ENCODE measurements around the gene TMX2. TPM values are rescaled to one million over a fixed set of nuclear protein-coding genes. Genes with fewer than 3 reads are reported as not detected.

Gene TMX2
- total RNA-seq, 1 donor from 2014 or later = 64.2 TPM

DNA sequence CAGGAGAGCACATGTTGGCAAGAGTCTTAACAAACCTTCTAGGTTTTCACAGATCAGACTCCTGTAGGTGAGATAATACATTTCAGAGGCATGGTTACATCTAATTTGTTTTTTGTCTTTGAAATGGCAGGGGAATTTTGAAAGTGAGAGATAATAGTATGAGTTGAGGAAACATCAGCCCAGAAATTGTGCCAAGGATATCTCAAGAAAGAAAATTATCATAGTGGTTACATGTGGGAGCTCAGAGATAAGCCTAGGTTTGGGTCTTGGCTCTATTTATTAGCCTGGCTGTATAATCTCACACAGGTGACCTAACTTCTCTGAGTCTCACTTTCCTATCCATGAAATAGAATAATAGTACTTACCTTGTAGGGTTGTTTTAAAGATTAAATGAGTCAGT, 38.8 kb downstream of the TMX2 start:
- intact Hi-C loops (cut with DNase I) = no loop called here
- H3K27me3 ChIP-seq (ENCODE audit: low read depth) = no peaks in the 10 kb centered on the region
- ATAC-seq (no peak), DNase-seq (no peak)
- H3K36me3 ChIP-seq = no peaks in the 10 kb centered on the region
- H3K9me3 ChIP-seq = no peaks in the 10 kb centered on the region
- no peak overlapping the region for H3K4me3 ChIP-seq
- H3K27ac ChIP-seq = no peak overlapping the region
- H3K4me1 ChIP-seq = peaks cover 5% of the 10 kb centered on the region
- TF ChIP-seq, protein P1, sequence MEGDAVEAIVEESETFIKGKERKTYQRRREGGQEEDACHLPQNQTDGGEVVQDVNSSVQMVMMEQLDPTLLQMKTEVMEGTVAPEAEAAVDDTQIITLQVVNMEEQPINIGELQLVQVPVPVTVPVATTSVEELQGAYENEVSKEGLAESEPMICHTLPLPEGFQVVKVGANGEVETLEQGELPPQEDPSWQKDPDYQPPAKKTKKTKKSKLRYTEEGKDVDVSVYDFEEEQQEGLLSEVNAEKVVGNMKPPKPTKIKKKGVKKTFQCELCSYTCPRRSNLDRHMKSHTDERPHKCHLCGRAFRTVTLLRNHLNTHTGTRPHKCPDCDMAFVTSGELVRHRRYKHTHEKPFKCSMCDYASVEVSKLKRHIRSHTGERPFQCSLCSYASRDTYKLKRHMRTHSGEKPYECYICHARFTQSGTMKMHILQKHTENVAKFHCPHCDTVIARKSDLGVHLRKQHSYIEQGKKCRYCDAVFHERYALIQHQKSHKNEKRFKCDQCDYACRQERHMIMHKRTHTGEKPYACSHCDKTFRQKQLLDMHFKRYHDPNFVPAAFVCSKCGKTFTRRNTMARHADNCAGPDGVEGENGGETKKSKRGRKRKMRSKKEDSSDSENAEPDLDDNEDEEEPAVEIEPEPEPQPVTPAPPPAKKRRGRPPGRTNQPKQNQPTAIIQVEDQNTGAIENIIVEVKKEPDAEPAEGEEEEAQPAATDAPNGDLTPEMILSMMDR (IDR thresholded peaks at IDR 0.05) = no peak

DNA sequence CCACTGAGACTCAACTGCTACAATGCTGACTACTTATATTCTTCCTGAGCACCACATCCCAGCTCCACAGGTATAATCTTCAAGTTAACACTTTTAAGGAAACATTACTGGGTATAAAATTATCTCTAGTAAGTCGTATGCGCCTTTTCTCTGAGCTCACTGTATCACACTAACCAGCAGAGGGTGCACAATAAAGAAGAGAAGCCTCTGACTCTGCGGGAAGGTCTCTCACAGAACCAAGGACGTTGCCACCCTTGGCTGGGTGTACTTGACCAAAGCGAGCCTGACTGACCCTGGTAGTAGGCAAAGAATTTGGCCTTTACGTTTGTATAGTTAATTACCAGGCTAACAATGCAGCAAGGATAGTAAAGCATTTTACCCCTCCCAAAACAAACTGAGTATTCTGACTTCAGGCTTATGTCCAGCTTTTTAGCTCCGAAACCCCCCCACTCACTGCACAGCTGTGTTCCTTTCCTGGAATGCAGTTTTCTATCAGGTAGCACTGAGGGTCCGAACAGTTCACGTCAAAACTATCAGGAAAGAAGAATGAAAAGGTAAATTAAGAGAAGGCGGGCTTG, 39.4 kb downstream of the TMX2 start, which contains the start of gene BTBD18:
Gene BTBD18 (minus strand): TSS at position 144 of the 578 bp plus-strand sequence. CDS start 631 bp downstream, outside the sequence.
- Histone ChIP-seq H3K27ac (no peak within 1 kb of the TSS), H3K27me3 (ENCODE audit: low read depth) (no peaks in the 10 kb centered on the region), H3K36me3 (no peaks in the 10 kb centered on the region), H3K4me3 (no peak within 1 kb of the TSS), H3K4me1 (peaks cover 5% of the 10 kb centered on the region), H3K9me3 (no peaks in the 10 kb centered on the region)
- intact Hi-C loops (cut with DNase I) = no loop called here
- TF ChIP-seq, protein P1 (IDR thresholded peaks at IDR 0.05) = peak; percentile 49
- ATAC-seq (peak; percentile 81 to 84), DNase-seq (no peak)

DNA sequence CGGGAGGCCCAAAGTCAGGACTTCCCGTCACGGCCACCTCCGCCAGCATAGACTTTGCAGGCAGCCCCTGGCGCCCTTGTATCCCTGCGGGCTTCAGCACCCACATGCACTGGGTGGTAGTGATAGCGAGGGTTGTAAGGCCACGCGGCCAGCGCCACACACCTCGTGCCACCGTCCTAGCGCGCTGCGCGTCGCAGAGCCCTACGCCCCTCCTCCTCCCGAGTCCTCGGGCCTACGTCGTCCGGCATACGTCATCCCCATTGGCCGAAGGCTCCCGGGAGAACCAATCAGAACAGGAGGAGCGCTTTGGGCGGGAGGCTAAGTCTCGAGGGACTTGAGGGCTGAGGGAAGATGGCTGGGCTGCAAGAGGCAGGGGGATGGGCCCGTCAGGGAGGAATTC, 40.6 kb downstream of the TMX2 start:
- H3K4me1 ChIP-seq = peaks cover 5% of the 10 kb centered on the region
- ATAC-seq (peak; percentile 9 to 43), DNase-seq (no peak)
- no peaks in the 10 kb centered on the region for H3K36me3 ChIP-seq
- intact Hi-C loops (cut with DNase I) = no loop called here
- H3K4me3 ChIP-seq = no peak overlapping the region
- H3K9me3 ChIP-seq = no peaks in the 10 kb centered on the region
- H3K27ac ChIP-seq = no peak overlapping the region
- H3K27me3 ChIP-seq (ENCODE audit: low read depth) = no peaks in the 10 kb centered on the region
- TF ChIP-seq, protein P1 (IDR thresholded peaks at IDR 0.05) = no peak

DNA sequence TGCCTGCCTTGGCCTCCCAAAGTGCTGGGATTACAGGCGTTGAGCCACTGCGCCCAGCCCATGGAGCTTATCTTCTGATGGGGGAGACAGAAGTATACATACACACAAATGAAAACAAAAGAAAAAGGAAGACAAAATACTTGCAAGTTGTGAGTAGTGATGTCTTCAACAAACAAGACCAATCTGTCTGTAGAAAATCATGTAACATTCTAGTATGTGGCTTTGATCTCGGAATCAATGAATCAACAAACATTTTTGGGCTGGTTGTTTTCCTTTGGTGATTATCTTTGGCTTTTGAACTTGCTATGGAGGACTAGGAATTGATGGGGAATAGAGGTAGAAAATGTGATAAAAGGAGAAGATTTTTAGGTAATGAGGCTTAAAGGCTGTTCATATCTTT, 45.8 kb downstream of the TMX2 start:
- H3K4me1 ChIP-seq = no peaks in the 10 kb centered on the region
- no peaks in the 10 kb centered on the region for H3K27me3 ChIP-seq (ENCODE audit: low read depth)
- H3K27ac ChIP-seq = no peak overlapping the region
- no peak overlapping the region for H3K4me3 ChIP-seq
- H3K36me3 ChIP-seq = no peaks in the 10 kb centered on the region
- H3K9me3 ChIP-seq = no peaks in the 10 kb centered on the region
- DNase-seq (no peak), ATAC-seq (no peak)
- intact Hi-C loops (cut with DNase I) = no loop called here
- TF ChIP-seq, protein P1 (IDR thresholded peaks at IDR 0.05) = no peak

DNA sequence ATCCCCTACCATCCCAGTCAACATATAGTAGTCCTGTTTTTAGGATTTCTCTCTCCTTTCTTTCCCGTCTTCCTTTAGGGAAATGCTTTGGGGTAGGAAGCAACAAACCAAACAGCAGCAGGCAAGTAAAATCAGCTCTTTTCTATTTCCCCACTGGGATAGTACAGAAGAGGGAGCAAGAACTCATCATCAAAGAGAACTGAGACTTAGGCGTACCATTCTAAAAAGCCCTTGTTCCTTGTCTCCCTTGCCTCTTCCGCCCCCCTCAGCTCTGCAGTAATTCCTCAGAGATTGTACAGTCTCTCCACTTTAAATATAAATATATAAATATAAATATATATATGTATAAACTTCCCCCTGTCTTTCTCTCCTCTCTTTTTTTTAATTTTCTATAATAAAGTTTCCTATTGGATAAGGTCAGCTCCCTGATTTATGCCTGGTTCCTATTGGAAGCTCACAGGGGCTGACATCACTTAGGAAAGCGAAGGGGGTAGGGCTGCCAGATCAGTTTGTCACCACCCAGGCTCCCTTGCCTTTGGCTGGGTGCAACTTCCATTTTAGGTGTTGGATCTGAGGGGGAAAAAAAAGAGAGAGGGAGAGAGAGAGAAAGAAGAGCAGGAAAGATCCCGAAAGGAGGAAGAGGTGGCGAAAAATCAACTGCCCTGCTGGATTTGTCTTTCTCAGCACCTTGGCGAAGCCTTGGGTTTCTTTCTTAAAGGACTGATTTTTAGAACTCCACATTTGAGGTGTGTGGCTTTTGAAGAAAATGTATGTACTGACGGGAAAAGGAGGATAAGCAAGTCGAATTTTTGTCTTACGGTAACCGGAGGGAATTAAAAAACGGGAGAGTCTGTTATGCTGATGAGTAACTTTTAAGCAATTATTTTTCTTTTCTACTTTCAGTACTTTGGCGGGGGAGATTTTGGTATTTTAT, 49.2 kb downstream of the TMX2 start, which contains the start of gene CTNND1:
Gene CTNND1 (plus strand): TSS at position 502 of the 934 bp plus-strand sequence. CDS start 29,677 bp downstream, outside the sequence.
- ATAC-seq = peak; percentile 99
- peak; percentile 83 for DNase-seq
- H3K4me3 ChIP-seq = peak within 1 kb of the TSS; percentile 63
- intact Hi-C loops (cut with DNase I) = loop anchor here (5.0 kb wide), 1 partner anchor 41 kb away; no protein-coding TSS in a partner anchor
- no peaks in the 10 kb centered on the region for H3K36me3 ChIP-seq
- no peaks in the 10 kb centered on the region for H3K9me3 ChIP-seq
- TF ChIP-seq, protein P1 (IDR thresholded peaks at IDR 0.05) = no peak
- no peaks in the 10 kb centered on the region for H3K27me3 ChIP-seq (ENCODE audit: low read depth)
- H3K4me1 ChIP-seq = peaks cover 32% of the 10 kb centered on the region
- H3K27ac ChIP-seq = peak within 1 kb of the TSS; percentile 87

All from lower lobe of right lung (tissue), 2 donors.